GM19099 (cell line): ENCODE measurements around the gene CA12.

Source experiments
- POLR2A ChIP-seq: IDR thresholded peaks from 3 replicates; pipeline ENCODE4 v1.6.1; 2011; ENCODE audit warnings: low read depth; ENCODE audit not compliant: insufficient read length; ENCODE audit errors: extremely low read depth

Gene CA12

GRCh38 chr15:63323798-63324563, 57.7 kb downstream of the CA12 start:
- TF ChIP-seq POLR2A = no peak

GRCh38 chr15:63322541-63322940, 59.1 kb downstream of the CA12 start:
- no peak for TF ChIP-seq POLR2A

- TF ChIP-seq POLR2A = no peak
Observed at GRCh38 chr15:63321462-63321861, 60.2 kb downstream of the CA12 start.

GRCh38 chr15:63319065-63319464, 62.6 kb downstream of the CA12 start:
- no peak for TF ChIP-seq POLR2A

- TF ChIP-seq POLR2A = no peak
Observed at GRCh38 chr15:63318344-63318743, 63.3 kb downstream of the CA12 start.

GRCh38 chr15:63314409-63314808, 67.2 kb downstream of the CA12 start:
- TF ChIP-seq POLR2A = no peak

GRCh38 chr15:63313825-63314224, 67.8 kb downstream of the CA12 start:
- no peak for TF ChIP-seq POLR2A

GRCh38 chr15:63312286-63312685, 69.4 kb downstream of the CA12 start:
- TF ChIP-seq POLR2A = no peak

GRCh38 chr15:63310646-63311045, 71.0 kb downstream of the CA12 start:
- TF ChIP-seq POLR2A = no peak

GRCh38 chr15:63308947-63309346, 72.7 kb downstream of the CA12 start:
- no peak for TF ChIP-seq POLR2A

GRCh38 chr15:63308491-63308890, 73.2 kb downstream of the CA12 start:
- TF ChIP-seq POLR2A = no peak

- TF ChIP-seq POLR2A = no peak
Observed at GRCh38 chr15:63306492-63307073, 75.1 kb downstream of the CA12 start.

- TF ChIP-seq POLR2A = no peak
Observed at GRCh38 chr15:63305260-63305659, 76.4 kb downstream of the CA12 start.

- no peak for TF ChIP-seq POLR2A
Observed at GRCh38 chr15:63301088-63301487, 80.6 kb downstream of the CA12 start.

GRCh38 chr15:63299943-63300575, 81.6 kb downstream of the CA12 start:
- no peak for TF ChIP-seq POLR2A

GRCh38 chr15:63296195-63296594, 85.5 kb downstream of the CA12 start:
- no peak for TF ChIP-seq POLR2A
